ENCODE results near the gene GNG12. TPM values are rescaled to one million over a fixed set of nuclear protein-coding genes. Genes with fewer than 3 reads are reported as not detected.

GNG12 gene
- total RNA-seq, 1 experiment from 2014 or later: 66.1 TPM

GRCh38 chr1:67738401-67738800 lies 94.9 kb downstream of the GNG12 start:
- Histone ChIP-seq H3K27ac (ENCODE audit: low read length) (no peak overlapping the region), H3F3A (ENCODE audit: low read length, unreplicated experiment) (no peaks in the 10 kb centered on the region), H3K36me3 (ENCODE audit: low read depth, low read length) (no peaks in the 10 kb centered on the region), H2AFZ (ENCODE audit: low read length) (no peak overlapping the region), H3K9me2 (replicated peaks; ENCODE audit: low read length) (no peaks in the 10 kb centered on the region), H3K9me3 (ENCODE audit: low read length) (no peaks in the 10 kb centered on the region), H4K20me1 (ENCODE audit: low read length) (no peaks in the 10 kb centered on the region), H3K4me1 (ENCODE audit: insufficient read depth, low read length) (peaks cover 14% of the 10 kb centered on the region), H3K27me3 (ENCODE audit: low read length) (no peaks in the 10 kb centered on the region), H3K4me2 (ENCODE audit: low read length) (no peak overlapping the region), H3K79me2 (ENCODE audit: low read length) (no peaks in the 10 kb centered on the region), H3K9ac (ENCODE audit: low read length) (no peak overlapping the region), H3K4me3 (ENCODE audit: low read length) (no peak overlapping the region)
- intact Hi-C loops (cut with micrococcal nuclease): no loop called here
- CTCF ChIA-PET: no interaction called here
- no TSS peak for BruUV-seq (replicated peaks)
- TF ChIP-seq EZH2 (IDR thresholded peaks at IDR 0.05; ENCODE audit: low read length, unreplicated experiment): no peak
- TF ChIP-seq, protein P1, sequence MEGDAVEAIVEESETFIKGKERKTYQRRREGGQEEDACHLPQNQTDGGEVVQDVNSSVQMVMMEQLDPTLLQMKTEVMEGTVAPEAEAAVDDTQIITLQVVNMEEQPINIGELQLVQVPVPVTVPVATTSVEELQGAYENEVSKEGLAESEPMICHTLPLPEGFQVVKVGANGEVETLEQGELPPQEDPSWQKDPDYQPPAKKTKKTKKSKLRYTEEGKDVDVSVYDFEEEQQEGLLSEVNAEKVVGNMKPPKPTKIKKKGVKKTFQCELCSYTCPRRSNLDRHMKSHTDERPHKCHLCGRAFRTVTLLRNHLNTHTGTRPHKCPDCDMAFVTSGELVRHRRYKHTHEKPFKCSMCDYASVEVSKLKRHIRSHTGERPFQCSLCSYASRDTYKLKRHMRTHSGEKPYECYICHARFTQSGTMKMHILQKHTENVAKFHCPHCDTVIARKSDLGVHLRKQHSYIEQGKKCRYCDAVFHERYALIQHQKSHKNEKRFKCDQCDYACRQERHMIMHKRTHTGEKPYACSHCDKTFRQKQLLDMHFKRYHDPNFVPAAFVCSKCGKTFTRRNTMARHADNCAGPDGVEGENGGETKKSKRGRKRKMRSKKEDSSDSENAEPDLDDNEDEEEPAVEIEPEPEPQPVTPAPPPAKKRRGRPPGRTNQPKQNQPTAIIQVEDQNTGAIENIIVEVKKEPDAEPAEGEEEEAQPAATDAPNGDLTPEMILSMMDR (conservative IDR thresholded peaks at IDR 0.05; ENCODE audit: low read depth, low read length): no peak
- no peak for TF ChIP-seq EZH2phosphoT487 (IDR thresholded peaks at IDR 0.05; ENCODE audit: borderline replicate concordance, low read length)
- no peak for DNase-seq
- POLR2A ChIA-PET (ENCODE audit: unreplicated experiment): no interaction called here
- no peak for ATAC-seq

DNA sequence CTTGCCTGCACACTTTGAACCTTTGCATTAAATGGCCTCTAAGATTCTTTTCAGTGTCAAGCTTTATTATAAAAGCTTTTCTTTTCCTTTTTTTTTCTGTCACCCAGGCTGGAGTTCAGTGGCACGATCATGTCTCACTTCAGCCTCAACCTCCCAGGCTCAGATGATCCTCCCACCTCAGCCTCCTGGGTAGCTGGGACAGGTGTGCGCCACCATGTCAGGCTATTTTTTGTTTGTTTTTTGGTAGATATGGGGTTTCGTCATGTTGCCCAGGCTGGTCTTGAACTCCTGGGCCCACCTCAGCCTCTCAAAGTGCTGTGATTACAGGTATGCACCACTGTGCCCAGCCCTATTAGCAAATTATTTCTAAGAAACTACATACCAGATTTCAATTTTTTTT lies 95.4 kb downstream of the GNG12 start:
- no peak for ATAC-seq
- Histone ChIP-seq H3K27ac (ENCODE audit: low read length) (no peak overlapping the region), H3K4me3 (ENCODE audit: low read length) (no peak overlapping the region), H3K4me2 (ENCODE audit: low read length) (no peak overlapping the region), H3K4me1 (ENCODE audit: insufficient read depth, low read length) (peaks cover 14% of the 10 kb centered on the region), H3K9me2 (replicated peaks; ENCODE audit: low read length) (no peaks in the 10 kb centered on the region), H2AFZ (ENCODE audit: low read length) (no peak overlapping the region), H3F3A (ENCODE audit: low read length, unreplicated experiment) (no peaks in the 10 kb centered on the region), H3K79me2 (ENCODE audit: low read length) (no peaks in the 10 kb centered on the region), H3K36me3 (ENCODE audit: low read depth, low read length) (no peaks in the 10 kb centered on the region), H3K9me3 (ENCODE audit: low read length) (no peaks in the 10 kb centered on the region), H3K27me3 (ENCODE audit: low read length) (no peaks in the 10 kb centered on the region), H4K20me1 (ENCODE audit: low read length) (no peaks in the 10 kb centered on the region), H3K9ac (ENCODE audit: low read length) (no peak overlapping the region)
- BruUV-seq (replicated peaks): no TSS peak
- CTCF ChIA-PET: no interaction called here
- intact Hi-C loops (cut with micrococcal nuclease): no loop called here
- DNase-seq: no peak
- TF ChIP-seq EZH2 (IDR thresholded peaks at IDR 0.05; ENCODE audit: low read length, unreplicated experiment) (no peak), EZH2phosphoT487 (IDR thresholded peaks at IDR 0.05; ENCODE audit: borderline replicate concordance, low read length) (no peak)
- TF ChIP-seq, protein P1 (conservative IDR thresholded peaks at IDR 0.05; ENCODE audit: low read depth, low read length): no peak
- POLR2A ChIA-PET (ENCODE audit: unreplicated experiment): no interaction called here

DNA sequence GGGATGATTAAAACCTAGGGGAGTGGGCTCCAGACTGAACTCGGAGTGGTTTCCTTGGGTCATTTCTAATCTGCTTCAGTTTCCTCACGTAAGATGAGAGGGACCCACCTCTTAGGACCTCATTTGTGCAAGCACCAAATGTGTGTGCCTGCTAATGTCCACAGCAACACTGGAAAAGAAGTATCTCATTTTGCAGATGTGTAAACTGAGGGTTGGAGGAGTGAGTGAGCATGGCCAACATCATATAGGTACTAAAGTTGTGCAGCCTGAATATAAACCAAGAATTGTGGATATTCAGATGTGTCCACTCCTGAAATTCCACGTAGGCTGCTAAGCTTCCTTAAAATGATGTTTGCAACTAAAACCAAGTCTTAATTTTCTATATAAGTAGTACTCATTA lies 96.5 kb downstream of the GNG12 start:
- TF ChIP-seq EZH2phosphoT487 (IDR thresholded peaks at IDR 0.05; ENCODE audit: borderline replicate concordance, low read length): no peak
- TF ChIP-seq, protein P1 (conservative IDR thresholded peaks at IDR 0.05; ENCODE audit: low read depth, low read length): no peak
- no peak for TF ChIP-seq EZH2 (IDR thresholded peaks at IDR 0.05; ENCODE audit: low read length, unreplicated experiment)
- Histone ChIP-seq H3F3A (ENCODE audit: low read length, unreplicated experiment) (no peaks in the 10 kb centered on the region), H2AFZ (ENCODE audit: low read length) (no peak overlapping the region), H3K9me3 (ENCODE audit: low read length) (no peaks in the 10 kb centered on the region), H3K4me1 (ENCODE audit: insufficient read depth, low read length) (peaks cover 14% of the 10 kb centered on the region), H3K36me3 (ENCODE audit: low read depth, low read length) (no peaks in the 10 kb centered on the region), H3K27ac (ENCODE audit: low read length) (peak overlapping the region; percentile 42), H3K9ac (ENCODE audit: low read length) (no peak overlapping the region), H3K79me2 (ENCODE audit: low read length) (no peaks in the 10 kb centered on the region), H4K20me1 (ENCODE audit: low read length) (no peaks in the 10 kb centered on the region), H3K4me3 (ENCODE audit: low read length) (no peak overlapping the region), H3K4me2 (ENCODE audit: low read length) (peak overlapping the region; percentile 20), H3K27me3 (ENCODE audit: low read length) (no peaks in the 10 kb centered on the region), H3K9me2 (replicated peaks; ENCODE audit: low read length) (no peaks in the 10 kb centered on the region)
- POLR2A ChIA-PET (ENCODE audit: unreplicated experiment): no interaction called here
- DNase-seq (no peak), ATAC-seq (no peak)
- intact Hi-C loops (cut with micrococcal nuclease): no loop called here
- no TSS peak for BruUV-seq (replicated peaks)
- CTCF ChIA-PET: no interaction called here
